SU-DHL-6 (cell line): ENCODE results near the gene RAB8A.

ENCODE experiments used
- H2AFZ ChIP-seq: fragments of 200-600 bp; sonication (generic); 2 replicates; pipeline ENCODE4 v1.6.1; 2014; ENCODE audit warnings: low read depth, mild to moderate bottlenecking, moderate library complexity, mixed read lengths, antibody characterized with exemption, low read length; ENCODE audit not compliant: severe bottlenecking
- H3F3A ChIP-seq: fragments of 200-600 bp; shearing (Covaris generic); 2 replicates; pipeline ENCODE4 v1.6.0; 2016; ENCODE audit warnings: antibody characterized with exemption, mild to moderate bottlenecking; ENCODE audit not compliant: insufficient read depth
- H3K27ac ChIP-seq: fragments of 200-600 bp; sonication (generic); 2 replicates; pipeline ENCODE4 v1.5.1; 2016; ENCODE audit warnings: low read depth, mild to moderate bottlenecking, low read length, moderate library complexity, mixed read lengths
- H3K27me3 ChIP-seq: fragments of 200-600 bp; sonication (generic), shearing (Covaris generic); 2 replicates; pipeline ENCODE4 v1.6.0; 2014; ENCODE audit warnings: mild to moderate bottlenecking, low read length
- H3K36me3 ChIP-seq: fragments of 200-600 bp; sonication (generic); 2 replicates; pipeline ENCODE4 v1.6.1; 2014; ENCODE audit warnings: mild to moderate bottlenecking, low read length, mixed read lengths
- H3K4me2 ChIP-seq: fragments of 300-600, 200-600 bp; shearing (Covaris generic), sonication (generic); 2 replicates; pipeline ENCODE4 v1.6.0; 2014; ENCODE audit warnings: low read length, low read depth, mild to moderate bottlenecking; ENCODE audit not compliant: poor library complexity, severe bottlenecking
- H3K4me3 ChIP-seq: fragments of 200-600 bp; sonication (generic); 2 replicates; pipeline ENCODE4 v1.5.1; 2014; ENCODE audit warnings: antibody characterized with exemption, low read length, mild to moderate bottlenecking, mixed read lengths; ENCODE audit not compliant: insufficient read depth, poor library complexity, severe bottlenecking
- H3K79me2 ChIP-seq: fragments of 200-600 bp; sonication (generic); 2 replicates; pipeline ENCODE4 v1.6.1; 2014; ENCODE audit warnings: mild to moderate bottlenecking, low read length, moderate library complexity; ENCODE audit not compliant: insufficient read depth
- H3K9ac ChIP-seq: fragments of 200-600 bp; sonication (generic); 2 replicates; pipeline ENCODE4 v1.7.0; 2014; ENCODE audit warnings: mild to moderate bottlenecking, low read length
- H3K9me2 ChIP-seq: fragments of 200-600 bp; sonication (generic); replicated peaks from 2 replicates; pipeline ENCODE4 v1.6.1; 2014; ENCODE audit warnings: low read length; ENCODE audit not compliant: insufficient read depth
- H3K9me3 ChIP-seq: fragments of 200-600 bp; sonication (generic); 2 replicates; pipeline ENCODE4 v1.6.1; 2014; ENCODE audit warnings: low read length, mixed read lengths; ENCODE audit not compliant: insufficient read depth
- H4K20me1 ChIP-seq: fragments of 200-600 bp; sonication (generic); 2 replicates; pipeline ENCODE4 v1.6.1; 2014; ENCODE audit warnings: low read depth, mild to moderate bottlenecking, antibody characterized with exemption, low read length, moderate library complexity, mixed read lengths
- CTCF ChIP-seq: fragments of 200-600 bp; sonication (generic); IDR thresholded peaks from one replicate; pipeline ENCODE4 v1.5.1; 2017; ENCODE audit warnings: antibody characterized with exemption, mild to moderate bottlenecking, low read length, moderate library complexity; ENCODE audit not compliant: insufficient read depth, poor library complexity, severe bottlenecking
- EZH2phosphoT487 ChIP-seq: fragments of 200-600 bp; sonication (generic), shearing (Covaris generic); conservative IDR thresholded peaks from 2 replicates; pipeline ENCODE4 v1.6.1; 2018; ENCODE audit warnings: mild to moderate bottlenecking, antibody characterized with exemption, low read length, moderate library complexity, mixed read lengths

RAB8A gene

GRCh38 chr19:16077984-16078758 lies 33.5 kb upstream of the RAB8A start:
- peak overlapping the region; percentile 96 for H3K27ac ChIP-seq

GRCh38 chr19:16078759-16079707 lies 32.7 kb upstream of the RAB8A start:
- TF ChIP-seq EZH2phosphoT487 (no peak), CTCF (no peak)
- H2AFZ ChIP-seq: no peak overlapping the region
- H3F3A ChIP-seq: peaks cover 38% of the 10 kb centered on the region
- H4K20me1 ChIP-seq: no peaks in the 10 kb centered on the region
- no peaks in the 10 kb centered on the region for H3K9me2 ChIP-seq
- no peaks in the 10 kb centered on the region for H3K36me3 ChIP-seq
- peak overlapping the region; percentile 92 for H3K9ac ChIP-seq
- H3K79me2 ChIP-seq: peaks cover 40% of the 10 kb centered on the region
- H3K27ac ChIP-seq: peak overlapping the region; percentile 96
- H3K9me3 ChIP-seq: no peaks in the 10 kb centered on the region
- H3K4me3 ChIP-seq: peak overlapping the region; percentile 89
- H3K4me2 ChIP-seq: peak overlapping the region; percentile 94
- H3K27me3 ChIP-seq: no peaks in the 10 kb centered on the region

More at GRCh38 chr19:16077984-16078758, 33.5 kb upstream of the RAB8A start:
- Histone ChIP-seq H3K4me3 (peak overlapping the region; percentile 89), H3K36me3 (no peaks in the 10 kb centered on the region), H3K9me2 (no peaks in the 10 kb centered on the region), H2AFZ (no peak overlapping the region), H3K79me2 (peaks cover 40% of the 10 kb centered on the region), H4K20me1 (no peaks in the 10 kb centered on the region), H3K9ac (peak overlapping the region; percentile 92), H3K27me3 (no peaks in the 10 kb centered on the region), H3K4me2 (peak overlapping the region; percentile 94), H3F3A (peaks cover 41% of the 10 kb centered on the region), H3K9me3 (no peaks in the 10 kb centered on the region)
- TF ChIP-seq CTCF: no peak
- no peak for TF ChIP-seq EZH2phosphoT487

GRCh38 chr19:16084067-16084685 lies 27.5 kb upstream of the RAB8A start:
- H3K9me3 ChIP-seq: no peaks in the 10 kb centered on the region
- peaks cover under 1% of the 10 kb centered on the region; the same call in 1 of the 2 replicates for H3K36me3 ChIP-seq
- H3K4me3 ChIP-seq: no peak overlapping the region
- H3K4me2 ChIP-seq: no peak overlapping the region
- no peak for TF ChIP-seq CTCF
- no peak for TF ChIP-seq EZH2phosphoT487
- H3K9ac ChIP-seq: no peak overlapping the region
- no peak overlapping the region for H2AFZ ChIP-seq
- H3K9me2 ChIP-seq: no peaks in the 10 kb centered on the region
- H3K27me3 ChIP-seq: no peaks in the 10 kb centered on the region
- peaks cover 25% of the 10 kb centered on the region for H3K79me2 ChIP-seq
- H3K27ac ChIP-seq: no peak overlapping the region
- peaks cover 3% of the 10 kb centered on the region for H3F3A ChIP-seq
- no peaks in the 10 kb centered on the region for H4K20me1 ChIP-seq
